Fibroblast of lung (primary cell): ENCODE results near the gene ZNF436. TPM values are rescaled to one million over a fixed set of nuclear protein-coding genes. Genes with fewer than 3 reads are reported as not detected.

ENCODE experiments used
- DNase-seq, 2 donors: peaks; one replicate each; pipeline versions ENCODE4 v3.0.0 to v3.0.0-alpha.2; 2010; ENCODE audit warnings: low read depth in 2 of 2
- H2AFZ ChIP-seq: 2 replicates; pipeline ENCODE4 v1.5.1; 2012; ENCODE audit warnings: low read length, control low read depth, inconsistent platforms
- H3K27ac ChIP-seq: 2 replicates; pipeline ENCODE4 v1.5.1; 2011; ENCODE audit warnings: low read length, control low read depth; ENCODE audit not compliant: insufficient read depth
- H3K27me3 ChIP-seq: 2 replicates; pipeline ENCODE4 v1.5.1; 2011; ENCODE audit warnings: mild to moderate bottlenecking, low read length; ENCODE audit not compliant: control insufficient read depth, insufficient read depth
- H3K36me3 ChIP-seq: 2 replicates; pipeline ENCODE4 v1.5.1; 2011; ENCODE audit warnings: low read length; ENCODE audit not compliant: control insufficient read depth, insufficient read depth
- H3K4me1 ChIP-seq: 2 replicates; pipeline ENCODE4 v1.5.1; 2011; ENCODE audit warnings: low read length; ENCODE audit not compliant: control insufficient read depth, insufficient read depth; ENCODE audit errors: extremely low read depth
- H3K4me2 ChIP-seq: 2 replicates; pipeline ENCODE4 v1.5.1; 2011; ENCODE audit warnings: low read length, control low read depth; ENCODE audit not compliant: insufficient read depth; ENCODE audit errors: extremely low read depth
- H3K4me3 ChIP-seq, 4 experiments: fragments of 200-600 bp in 1 of 4; sonication (generic) in 1 of 4; replicated peaks in 1 of 4; 2 replicates each; pipeline ENCODE4 v1.5.1; 2011 to 2016; ENCODE audit warnings: low read length in 4 of 4, low read depth in 3 of 4, mild to moderate bottlenecking in 3 of 4, control low read depth in 2 of 4, inconsistent platforms in 1 of 4, mixed read lengths in 1 of 4; ENCODE audit not compliant: insufficient read depth in 1 of 4; ENCODE audit errors: control extremely low read depth in 1 of 4
- H3K79me2 ChIP-seq: 2 replicates; pipeline ENCODE4 v1.5.1; 2012; ENCODE audit warnings: mild to moderate bottlenecking, low read length, inconsistent platforms; ENCODE audit not compliant: control insufficient read depth, insufficient read depth
- H3K9ac ChIP-seq: 2 replicates; pipeline ENCODE4 v1.5.1; 2011; ENCODE audit warnings: mild to moderate bottlenecking, low read length, control low read depth; ENCODE audit not compliant: insufficient read depth
- H3K9me3 ChIP-seq: 2 replicates; pipeline ENCODE4 v1.5.1; 2012; ENCODE audit warnings: low read depth, low read length; ENCODE audit not compliant: control insufficient read depth, insufficient read depth
- H4K20me1 ChIP-seq: 2 replicates; pipeline ENCODE4 v1.5.1; 2011; ENCODE audit warnings: low read length; ENCODE audit not compliant: control insufficient read depth, insufficient read depth; ENCODE audit errors: extremely low read depth
- CTCF ChIP-seq, 2 donors: IDR thresholded peaks in 1 of 2; conservative IDR thresholded peaks in 1 of 2; 1 replicate in 1 of 2; 2 replicates in 1 of 2; pipeline ENCODE4 v1.5.1; 2011 to 2012; ENCODE audit warnings: low read length in 2 of 2, control low read depth in 1 of 2, inconsistent platforms in 1 of 2, low read depth in 1 of 2, mild to moderate bottlenecking in 1 of 2
- EZH2 ChIP-seq: IDR thresholded peaks from 2 replicates; pipeline ENCODE4 v1.5.1; 2012; ENCODE audit warnings: low read length, control low read depth, mild to moderate bottlenecking; ENCODE audit errors: missing control alignments
- polyA plus RNA-seq, 2 donors: library from polyadenylated mRNA; depleted of rRNA in 1 of 2; stranded (reverse) in 1 of 2; unstranded in 1 of 2; fragments of >200 nt; gene quantifications; 2 replicates each; pipeline ENCODE4 v1.2.1, GENCODE V29; 2011 to 2012; ENCODE audit warnings: missing spikeins in 1 of 2
- total RNA-seq: library from RNA; depleted of rRNA; stranded (reverse); fragments of >200 nt; gene quantifications from 2 replicates; pipeline ENCODE4 v1.2.1, GENCODE V29; 2014

ZNF436 gene
- total and polyA plus RNA-seq, 2 donors (not counting 1 experiment from before 2014, with no cell fraction given), result 11.9 to 31.5 TPM

GRCh38 chr1:23366146-23366545 lies 3.5 kb downstream of the ZNF436 start:
- H3K4me2 ChIP-seq, result no peak overlapping the region

GRCh38 chr1:23362218-23362713 lies 7.4 kb downstream of the ZNF436 start:
- Histone ChIP-seq H3K9ac (no peak overlapping the region), H3K4me1 (no peaks in the 10 kb centered on the region), H3K27me3 (no peaks in the 10 kb centered on the region), H3K79me2 (peaks cover 4% of the 10 kb centered on the region), H3K4me2 (no peak overlapping the region), H3K4me3 (no peak overlapping the region), H3K27ac (no peak overlapping the region), H4K20me1 (no peaks in the 10 kb centered on the region), H2AFZ (no peak overlapping the region), H3K9me3 (peaks cover 14% of the 10 kb centered on the region), H3K36me3 (peaks cover 12% of the 10 kb centered on the region)
- TF ChIP-seq EZH2 (no peak), CTCF (conservative IDR thresholded peaks at IDR 0.05 in 1 of 2, IDR thresholded peaks at IDR 0.05 in 1 of 2; ENCODE audit: low read depth in 1 of 2, low read length in 2 of 2) (no peak)
- peak in 1 of 2 donors; percentile 12 for DNase-seq

More at GRCh38 chr1:23366146-23366545, 3.5 kb downstream of the ZNF436 start:
- Histone ChIP-seq H3K27ac (no peak overlapping the region), H3K4me1 (peaks cover 6% of the 10 kb centered on the region), H3K36me3 (peaks cover 12% of the 10 kb centered on the region), H3K9ac (no peak overlapping the region), H4K20me1 (no peaks in the 10 kb centered on the region), H3K4me3 (no peak overlapping the region), H3K79me2 (peaks cover 13% of the 10 kb centered on the region), H3K9me3 (peaks cover 14% of the 10 kb centered on the region), H2AFZ (no peak overlapping the region), H3K27me3 (no peaks in the 10 kb centered on the region)
- no peak for DNase-seq
- no peak for TF ChIP-seq EZH2
- no peak for TF ChIP-seq CTCF (conservative IDR thresholded peaks at IDR 0.05 in 1 of 2, IDR thresholded peaks at IDR 0.05 in 1 of 2; ENCODE audit: low read depth in 1 of 2, low read length in 2 of 2)

- H3K4me3 ChIP-seq, result no peak overlapping the region
- TF ChIP-seq CTCF (conservative IDR thresholded peaks at IDR 0.05 in 1 of 2, IDR thresholded peaks at IDR 0.05 in 1 of 2; ENCODE audit: low read depth in 1 of 2, low read length in 2 of 2) (no peak), EZH2 (no peak)
- H3K4me1 ChIP-seq, result no peaks in the 10 kb centered on the region
- H3K4me2 ChIP-seq, result no peak overlapping the region
- no peak overlapping the region for H2AFZ ChIP-seq
- H3K79me2 ChIP-seq, result no peaks in the 10 kb centered on the region
- peaks cover 11% of the 10 kb centered on the region for H3K36me3 ChIP-seq
- no peak overlapping the region for H3K9ac ChIP-seq
- H4K20me1 ChIP-seq, result no peaks in the 10 kb centered on the region
- DNase-seq, result no peak
- no peak overlapping the region for H3K27ac ChIP-seq
- H3K9me3 ChIP-seq, result peaks cover 14% of the 10 kb centered on the region
- H3K27me3 ChIP-seq, result no peaks in the 10 kb centered on the region
Observed at GRCh38 chr1:23358310-23358875, 11.2 kb downstream of the ZNF436 start.
